ENCODE measurements around the gene MED10.
"Not testable (repeated sequence)": the region's sequence is repeated elsewhere in the genome, so short reads cannot be mapped to it uniquely, and the experiment has no call there.

MED10 gene

DNA sequence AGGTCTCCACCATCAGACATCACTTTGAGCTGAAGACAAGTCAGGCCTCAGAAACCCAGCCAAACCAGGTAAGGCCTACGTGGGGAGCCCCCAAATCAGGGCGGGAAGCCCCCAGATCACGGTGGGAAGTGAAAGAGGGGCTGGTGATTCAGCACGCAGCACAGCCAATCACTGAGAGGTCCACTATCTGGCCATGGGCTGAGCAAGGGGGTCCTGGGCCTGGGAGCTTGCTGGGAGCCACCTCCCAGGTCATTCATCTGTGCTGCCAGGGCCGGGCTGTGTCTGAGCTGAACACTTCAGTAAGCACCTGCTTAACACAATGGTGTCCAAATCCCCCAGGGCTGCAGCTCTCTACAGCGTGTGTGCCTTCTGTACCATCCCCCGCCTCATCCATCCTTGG is 15.5 kb downstream of the MED10 start:
- in situ Hi-C loops (cut with HindIII; ENCODE audit: low sequenced_read_pairs): no loop called here
- H3K4me3 ChIP-seq (ENCODE audit: low read depth, low read length): no peak overlapping the region
- DNase-seq (ENCODE audit: low read depth): no peak
- TF ChIP-seq, protein P1, sequence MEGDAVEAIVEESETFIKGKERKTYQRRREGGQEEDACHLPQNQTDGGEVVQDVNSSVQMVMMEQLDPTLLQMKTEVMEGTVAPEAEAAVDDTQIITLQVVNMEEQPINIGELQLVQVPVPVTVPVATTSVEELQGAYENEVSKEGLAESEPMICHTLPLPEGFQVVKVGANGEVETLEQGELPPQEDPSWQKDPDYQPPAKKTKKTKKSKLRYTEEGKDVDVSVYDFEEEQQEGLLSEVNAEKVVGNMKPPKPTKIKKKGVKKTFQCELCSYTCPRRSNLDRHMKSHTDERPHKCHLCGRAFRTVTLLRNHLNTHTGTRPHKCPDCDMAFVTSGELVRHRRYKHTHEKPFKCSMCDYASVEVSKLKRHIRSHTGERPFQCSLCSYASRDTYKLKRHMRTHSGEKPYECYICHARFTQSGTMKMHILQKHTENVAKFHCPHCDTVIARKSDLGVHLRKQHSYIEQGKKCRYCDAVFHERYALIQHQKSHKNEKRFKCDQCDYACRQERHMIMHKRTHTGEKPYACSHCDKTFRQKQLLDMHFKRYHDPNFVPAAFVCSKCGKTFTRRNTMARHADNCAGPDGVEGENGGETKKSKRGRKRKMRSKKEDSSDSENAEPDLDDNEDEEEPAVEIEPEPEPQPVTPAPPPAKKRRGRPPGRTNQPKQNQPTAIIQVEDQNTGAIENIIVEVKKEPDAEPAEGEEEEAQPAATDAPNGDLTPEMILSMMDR (IDR thresholded peaks at IDR 0.05; ENCODE audit: low read depth, low read length, missing control alignments): no peak

GRCh38 chr5:6361101-6361500 is 17.2 kb downstream of the MED10 start:
- no peak overlapping the region for H3K4me3 ChIP-seq (ENCODE audit: low read depth, low read length)
- in situ Hi-C loops (cut with HindIII; ENCODE audit: low sequenced_read_pairs): no loop called here
- no peak for DNase-seq (ENCODE audit: low read depth)
- TF ChIP-seq, protein P1 (IDR thresholded peaks at IDR 0.05; ENCODE audit: low read depth, low read length, missing control alignments): no peak

- in situ Hi-C loops (cut with HindIII; ENCODE audit: low sequenced_read_pairs): no loop called here
- H3K4me3 ChIP-seq (ENCODE audit: low read depth, low read length): no peak overlapping the region
- DNase-seq (ENCODE audit: low read depth): no peak
- TF ChIP-seq, protein P1 (IDR thresholded peaks at IDR 0.05; ENCODE audit: low read depth, low read length, missing control alignments): no peak
Observed at GRCh38 chr5:6360323-6361072, 17.8 kb downstream of the MED10 start.

- in situ Hi-C loops (cut with HindIII; ENCODE audit: low sequenced_read_pairs): no loop called here
- no peak overlapping the region for H3K4me3 ChIP-seq (ENCODE audit: low read depth, low read length)
- DNase-seq (ENCODE audit: low read depth): no peak
- TF ChIP-seq, protein P1 (IDR thresholded peaks at IDR 0.05; ENCODE audit: low read depth, low read length, missing control alignments): no peak
Observed at GRCh38 chr5:6359555-6360322, 18.6 kb downstream of the MED10 start.

DNA sequence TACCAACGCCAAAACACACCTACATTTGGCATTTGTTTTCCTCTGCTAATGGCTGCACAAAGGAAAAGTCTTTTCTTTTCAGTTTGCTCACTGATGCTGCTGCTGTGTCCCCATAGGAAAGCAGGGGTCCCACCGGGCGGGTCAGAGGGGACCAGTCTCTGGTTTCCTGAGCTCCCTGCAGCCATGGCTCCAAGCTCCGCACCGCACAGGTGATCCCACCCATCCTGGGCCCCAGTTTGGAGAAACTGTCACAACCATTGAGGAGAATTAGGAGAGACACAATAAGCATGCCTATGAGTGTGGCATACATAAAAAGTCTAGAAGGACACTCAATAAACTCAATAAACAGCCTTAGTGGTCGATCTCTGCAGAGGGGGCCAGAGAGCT is 19.9 kb downstream of the MED10 start:
- no peak for DNase-seq (ENCODE audit: low read depth)
- in situ Hi-C loops (cut with HindIII; ENCODE audit: low sequenced_read_pairs): no loop called here
- TF ChIP-seq, protein P1 (IDR thresholded peaks at IDR 0.05; ENCODE audit: low read depth, low read length, missing control alignments): no peak
- H3K4me3 ChIP-seq (ENCODE audit: low read depth, low read length): no peak overlapping the region

DNA sequence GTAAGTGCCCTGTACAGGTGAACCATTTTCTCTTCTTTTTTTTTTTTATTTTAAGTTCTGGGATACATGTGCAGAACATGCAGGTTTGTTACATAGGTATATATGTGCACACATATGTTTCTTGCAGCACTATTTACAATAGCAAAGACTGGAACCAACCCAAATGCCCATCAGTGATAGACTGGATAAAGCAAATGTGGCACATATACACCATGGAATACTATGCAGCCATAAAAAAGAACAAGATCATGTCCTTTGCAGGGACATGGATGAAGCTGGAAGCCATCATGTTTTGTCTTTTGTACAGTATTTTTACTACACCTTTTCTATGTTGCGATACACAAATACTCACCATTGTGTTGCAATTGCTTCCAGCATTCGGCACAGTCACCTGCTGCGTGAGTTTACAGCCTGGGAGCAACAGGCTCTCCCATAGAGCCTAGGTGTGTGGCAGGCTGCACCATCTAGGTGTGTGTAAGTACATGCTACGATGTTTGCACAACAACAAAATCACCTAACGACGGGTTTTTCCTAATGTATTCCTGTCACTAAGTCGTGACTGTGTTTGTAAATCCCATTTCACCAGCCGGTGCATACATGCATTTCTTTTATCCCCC is 20.4 kb downstream of the MED10 start:
- DNase-seq (ENCODE audit: low read depth); H3K4me3 ChIP-seq (ENCODE audit: low read depth, low read length); in situ Hi-C loops (cut with HindIII; ENCODE audit: low sequenced_read_pairs): not testable (repeated sequence)

Measured in astrocyte of the cerebellum (primary cell).